HFF-Myc (cell line): ENCODE measurements around the gene CRABP1.

Experiments
- DNase-seq: peaks from one replicate; pipeline ENCODE4 v3.0.0-alpha.2; 2011; ENCODE audit warnings: low read depth; ENCODE audit errors: extremely low read depth
- H3K4me3 ChIP-seq: replicated peaks from 2 replicates; pipeline ENCODE4 v1.5.1; 2011; ENCODE audit warnings: low read depth, mild to moderate bottlenecking, control low read depth, low read length
- CTCF ChIP-seq: IDR thresholded peaks from 2 replicates; pipeline ENCODE4 v1.5.1; 2012; ENCODE audit warnings: mild to moderate bottlenecking, low read depth, low read length, control low read depth; ENCODE audit errors: missing control alignments

Gene CRABP1

GRCh38 chr15:78316283-78317083, 23.7 kb upstream of the CRABP1 start:
- no peak for TF ChIP-seq CTCF
- no peak overlapping the region for H3K4me3 ChIP-seq
- no peak for DNase-seq

- TF ChIP-seq CTCF: no peak
- H3K4me3 ChIP-seq: no peak overlapping the region
- DNase-seq: no peak
Observed at GRCh38 chr15:78317145-78317836, 22.9 kb upstream of the CRABP1 start.

- no peak overlapping the region for H3K4me3 ChIP-seq
- no peak for DNase-seq
- TF ChIP-seq CTCF: no peak
Observed at GRCh38 chr15:78319588-78319987, 20.6 kb upstream of the CRABP1 start.

- TF ChIP-seq CTCF: no peak
- H3K4me3 ChIP-seq: no peak overlapping the region
- DNase-seq: no peak
Observed at GRCh38 chr15:78320183-78320582, 20.0 kb upstream of the CRABP1 start.

GRCh38 chr15:78321041-78321570, 19.0 kb upstream of the CRABP1 start:
- TF ChIP-seq CTCF: no peak
- no peak for DNase-seq
- H3K4me3 ChIP-seq: no peak overlapping the region

GRCh38 chr15:78321786-78322185, 18.4 kb upstream of the CRABP1 start:
- no peak for TF ChIP-seq CTCF
- no peak for DNase-seq
- no peak overlapping the region for H3K4me3 ChIP-seq
